Bronchial epithelial cell (primary cell): ENCODE data around the gene COL23A1. TPM values are rescaled to one million over a fixed set of nuclear protein-coding genes. Genes with fewer than 3 reads are reported as not detected.
"Not testable (repeated sequence)": the region's sequence is repeated elsewhere in the genome, so short reads cannot be mapped to it uniquely, and the experiment has no call there.

Source experiments
- DNase-seq: peaks from one replicate; pipeline ENCODE4 v3.0.0-alpha.2; 2010; ENCODE audit warnings: low read depth
- FAIRE-seq: peaks from 2 replicates; lab custom pipeline; 2011; peaks lifted over from hg19 to GRCh38; lab: Jason Lieb, UNC
- H3K27me3 ChIP-seq: 2 replicates; pipeline ENCODE4 v1.5.1; 2011; ENCODE audit warnings: low read length; ENCODE audit not compliant: control insufficient read depth, insufficient read depth
- H3K36me3 ChIP-seq: 2 replicates; pipeline ENCODE4 v1.5.1; 2011; ENCODE audit warnings: low read length; ENCODE audit not compliant: control insufficient read depth, insufficient read depth
- H3K4me3 ChIP-seq: 2 replicates; pipeline ENCODE4 v1.5.1; 2011; ENCODE audit warnings: mild to moderate bottlenecking, low read depth, low read length, control low read depth
- total RNA-seq: library from RNA; depleted of rRNA; stranded (reverse); fragments of >200 nt; gene quantifications from 2 replicates; pipeline ENCODE4 v1.2.1, GENCODE V29; 2014
- TF ChIP-seq, protein P1 (sequence below): IDR thresholded peaks from 2 replicates; pipeline ENCODE4 v1.5.1; 2011; ENCODE audit warnings: mild to moderate bottlenecking, moderate library complexity, low read length, control low read depth, inconsistent platforms; ENCODE audit not compliant: insufficient read depth, severe bottlenecking

COL23A1 gene
- total RNA-seq, 1 donor from 2014 or later = 0.26 TPM

- no peaks in the 10 kb centered on the region for H3K36me3 ChIP-seq
- no peak overlapping the region for H3K4me3 ChIP-seq
- DNase-seq (no peak), FAIRE-seq (no peak)
- TF ChIP-seq, protein P1, sequence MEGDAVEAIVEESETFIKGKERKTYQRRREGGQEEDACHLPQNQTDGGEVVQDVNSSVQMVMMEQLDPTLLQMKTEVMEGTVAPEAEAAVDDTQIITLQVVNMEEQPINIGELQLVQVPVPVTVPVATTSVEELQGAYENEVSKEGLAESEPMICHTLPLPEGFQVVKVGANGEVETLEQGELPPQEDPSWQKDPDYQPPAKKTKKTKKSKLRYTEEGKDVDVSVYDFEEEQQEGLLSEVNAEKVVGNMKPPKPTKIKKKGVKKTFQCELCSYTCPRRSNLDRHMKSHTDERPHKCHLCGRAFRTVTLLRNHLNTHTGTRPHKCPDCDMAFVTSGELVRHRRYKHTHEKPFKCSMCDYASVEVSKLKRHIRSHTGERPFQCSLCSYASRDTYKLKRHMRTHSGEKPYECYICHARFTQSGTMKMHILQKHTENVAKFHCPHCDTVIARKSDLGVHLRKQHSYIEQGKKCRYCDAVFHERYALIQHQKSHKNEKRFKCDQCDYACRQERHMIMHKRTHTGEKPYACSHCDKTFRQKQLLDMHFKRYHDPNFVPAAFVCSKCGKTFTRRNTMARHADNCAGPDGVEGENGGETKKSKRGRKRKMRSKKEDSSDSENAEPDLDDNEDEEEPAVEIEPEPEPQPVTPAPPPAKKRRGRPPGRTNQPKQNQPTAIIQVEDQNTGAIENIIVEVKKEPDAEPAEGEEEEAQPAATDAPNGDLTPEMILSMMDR = no peak
- no peaks in the 10 kb centered on the region for H3K27me3 ChIP-seq
These were observed 285.2 kb downstream of the COL23A1 start for GRCh38 chr5:178304761-178305645.

DNA sequence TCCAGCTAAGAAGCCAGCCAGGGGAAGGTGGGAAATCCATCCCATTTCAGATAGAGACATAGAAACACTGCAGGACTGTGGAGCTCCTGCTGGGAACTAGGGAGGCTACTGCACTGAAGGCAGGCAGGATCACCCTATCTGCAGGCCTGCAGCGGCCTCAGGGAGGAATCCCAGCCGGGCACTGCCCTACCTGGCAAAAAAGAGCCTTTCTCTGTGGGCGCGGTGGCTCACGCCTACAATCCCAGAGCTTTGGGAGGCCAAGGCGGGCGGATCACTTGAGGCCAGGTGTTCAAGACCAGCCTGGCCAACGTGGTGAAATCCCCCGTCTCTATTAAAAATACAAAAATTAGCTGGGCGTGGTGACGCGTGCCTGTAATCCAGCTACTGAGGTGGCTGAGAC is 286.2 kb downstream of the COL23A1 start:
- no peaks in the 10 kb centered on the region for H3K27me3 ChIP-seq
- DNase-seq = no peak
- H3K36me3 ChIP-seq = no peaks in the 10 kb centered on the region
- TF ChIP-seq, protein P1 = no peak
- FAIRE-seq = no peak
- H3K4me3 ChIP-seq = no peak overlapping the region

- not testable (repeated sequence) for H3K27me3 ChIP-seq, H3K4me3 ChIP-seq, DNase-seq, FAIRE-seq, H3K36me3 ChIP-seq
These were observed 287.9 kb downstream of the COL23A1 start for GRCh38 chr5:178302321-178302720.

DNA sequence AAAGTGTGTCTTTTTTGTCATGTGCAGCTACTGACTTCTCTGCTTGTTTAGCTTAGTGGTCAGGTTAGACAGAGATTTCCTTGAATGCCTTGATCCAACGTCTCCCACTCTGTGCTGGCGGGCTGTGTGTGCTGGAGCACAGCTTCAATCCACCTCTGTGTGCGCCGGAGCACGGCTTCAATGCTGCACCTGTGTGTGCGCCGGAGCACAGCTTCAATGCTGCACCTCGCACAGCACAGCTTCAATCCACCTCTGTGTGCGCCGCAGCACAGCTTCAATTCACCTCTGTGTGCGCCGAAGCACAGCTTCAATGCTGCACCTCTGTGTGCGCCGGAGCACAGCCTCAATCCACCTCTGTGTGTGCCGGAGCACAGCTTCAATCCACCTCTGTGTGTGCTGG is 288.6 kb downstream of the COL23A1 start:
- DNase-seq (no peak), FAIRE-seq (no peak)
- Histone ChIP-seq H3K4me3 (no peak overlapping the region), H3K36me3 (no peaks in the 10 kb centered on the region), H3K27me3 (no peaks in the 10 kb centered on the region)
- TF ChIP-seq, protein P1 = no peak

GRCh38 chr5:178298283-178298807 is 291.8 kb downstream of the COL23A1 start:
- peak; percentile 40 for FAIRE-seq
- H3K27me3 ChIP-seq = no peaks in the 10 kb centered on the region
- no peak overlapping the region for H3K4me3 ChIP-seq
- TF ChIP-seq, protein P1 = no peak
- H3K36me3 ChIP-seq = no peaks in the 10 kb centered on the region
- no peak for DNase-seq

DNA sequence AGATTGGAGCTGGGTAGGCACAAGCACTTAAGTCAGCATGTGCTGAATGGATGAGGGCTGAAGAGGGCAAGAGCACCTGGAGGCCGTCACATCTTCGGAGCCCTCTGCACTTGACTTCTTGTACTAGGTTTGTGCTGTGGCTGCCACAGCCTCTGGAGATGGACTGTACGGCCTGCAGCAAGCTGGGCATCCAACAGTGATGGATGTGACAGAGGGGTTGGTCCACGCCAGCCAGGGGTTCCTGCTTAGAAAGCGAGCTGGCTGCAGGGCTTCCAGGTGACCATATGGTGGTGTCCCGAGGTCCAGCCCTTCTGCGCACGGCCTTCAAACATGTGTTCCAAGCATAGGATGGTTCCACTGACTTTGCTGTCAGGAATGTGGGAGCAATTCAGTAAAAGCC is 292.4 kb downstream of the COL23A1 start:
- TF ChIP-seq, protein P1 = no peak
- FAIRE-seq (no peak), DNase-seq (no peak)
- H3K4me3 ChIP-seq = no peak overlapping the region
- H3K36me3 ChIP-seq = no peaks in the 10 kb centered on the region
- no peaks in the 10 kb centered on the region for H3K27me3 ChIP-seq
